Mesothelial cell of epicardium (in vitro differentiated cells): ENCODE results near the gene SLC9A9. TPM values are rescaled to one million over a fixed set of nuclear protein-coding genes. Genes with fewer than 3 reads are reported as not detected.

Experiments used
- DNase-seq, 2 experiments: peaks; one replicate each; pipeline ENCODE4 v3.0.0; 2021; ENCODE audit warnings: low spot score in 2 of 2; ENCODE audit not compliant: unreplicated experiment in 2 of 2
- H3K27ac Mint-ChIP-seq: 2 replicates; pipeline ENCODE4 v1.8.0; 2021; ENCODE audit warnings: mixed read lengths
- H3K27me3 Mint-ChIP-seq: 2 replicates; pipeline ENCODE4 v1.8.0; 2021; ENCODE audit warnings: low read depth, mixed read lengths
- H3K36me3 Mint-ChIP-seq: 2 replicates; pipeline ENCODE4 v1.8.0; 2021; ENCODE audit warnings: mixed read lengths
- H3K4me1 Mint-ChIP-seq: 2 replicates; pipeline ENCODE4 v1.8.0; 2021; ENCODE audit warnings: mixed read lengths
- H3K4me3 Mint-ChIP-seq: 2 replicates; pipeline ENCODE4 v1.8.0; 2021; ENCODE audit warnings: mild to moderate bottlenecking, moderate library complexity, mixed read lengths
- H3K9me3 Mint-ChIP-seq: 2 replicates; pipeline ENCODE4 v1.8.0; 2021; ENCODE audit warnings: mixed read lengths
- CTCF ChIP-seq: fragments of 200-600 bp; sonication (generic); IDR thresholded peaks from one replicate; pipeline ENCODE4 v1.5.0; 2021; ENCODE audit warnings: antibody characterized with exemption; ENCODE audit not compliant: unreplicated experiment
- total RNA-seq: library from RNA; stranded (reverse); gene quantifications from 3 replicates; pipeline ENCODE4 v1.2.1, GENCODE V29; 2021

SLC9A9 gene
- total RNA-seq, 1 donor from 2014 or later: 2.7 TPM

- Mint-ChIP-seq H3K9me3 (peaks cover 3% of the 10 kb centered on the region), H3K36me3 (no peaks in the 10 kb centered on the region), H3K27me3 (no peaks in the 10 kb centered on the region), H3K27ac (no peak overlapping the region), H3K4me3 (no peak overlapping the region), H3K4me1 (no peaks in the 10 kb centered on the region)
- DNase-seq: no peak
- TF ChIP-seq CTCF: no peak
Observed at GRCh38 chr3:143720381-143720780, 127.9 kb downstream of the SLC9A9 start.

GRCh38 chr3:143718463-143718862, 129.8 kb downstream of the SLC9A9 start:
- no peak for DNase-seq
- Mint-ChIP-seq H3K36me3 (no peaks in the 10 kb centered on the region), H3K4me3 (no peak overlapping the region), H3K27ac (no peak overlapping the region), H3K9me3 (no peaks in the 10 kb centered on the region), H3K4me1 (no peaks in the 10 kb centered on the region), H3K27me3 (peaks cover 16% of the 10 kb centered on the region)
- TF ChIP-seq CTCF: no peak

GRCh38 chr3:143716731-143717130, 131.5 kb downstream of the SLC9A9 start:
- Mint-ChIP-seq H3K27me3 (peaks cover 24% of the 10 kb centered on the region), H3K27ac (no peak overlapping the region), H3K4me3 (no peak overlapping the region), H3K9me3 (no peaks in the 10 kb centered on the region), H3K4me1 (no peaks in the 10 kb centered on the region), H3K36me3 (no peaks in the 10 kb centered on the region)
- no peak for TF ChIP-seq CTCF
- DNase-seq: no peak

GRCh38 chr3:143712522-143712921, 135.7 kb downstream of the SLC9A9 start:
- Mint-ChIP-seq H3K4me1 (peaks cover 10% of the 10 kb centered on the region), H3K4me3 (no peak overlapping the region), H3K36me3 (no peaks in the 10 kb centered on the region), H3K27ac (no peak overlapping the region), H3K9me3 (no peaks in the 10 kb centered on the region), H3K27me3 (peaks cover 24% of the 10 kb centered on the region)
- TF ChIP-seq CTCF: no peak
- no peak for DNase-seq

- TF ChIP-seq CTCF: no peak
- Mint-ChIP-seq H3K9me3 (peaks cover 4% of the 10 kb centered on the region), H3K36me3 (no peaks in the 10 kb centered on the region), H3K27me3 (peaks cover 2% of the 10 kb centered on the region), H3K27ac (no peak overlapping the region), H3K4me1 (peaks cover 10% of the 10 kb centered on the region), H3K4me3 (no peak overlapping the region)
- no peak for DNase-seq
Observed at GRCh38 chr3:143707848-143708247, 140.4 kb downstream of the SLC9A9 start.

GRCh38 chr3:143700431-143700975, 147.8 kb downstream of the SLC9A9 start:
- Mint-ChIP-seq H3K27ac (no peak overlapping the region), H3K9me3 (peaks cover 4% of the 10 kb centered on the region), H3K4me3 (no peak overlapping the region), H3K27me3 (no peaks in the 10 kb centered on the region), H3K36me3 (no peaks in the 10 kb centered on the region), H3K4me1 (peaks cover 7% of the 10 kb centered on the region)
- no peak for DNase-seq
- TF ChIP-seq CTCF: no peak
